Tibial nerve (tissue), 4 donors: Measurements from ENCODE around the gene SHC4.
"Not testable (repeated sequence)": the region's sequence is repeated elsewhere in the genome, so short reads cannot be mapped to it uniquely, and the experiment has no call there.

ENCODE experiments used
- EP300 ChIP-seq, 2 donors: sonication (generic); formaldehyde crosslinking; IDR thresholded peaks; one replicate each; pipeline ENCODE4 v1.6.1; 2017; ENCODE audit warnings: antibody characterized with exemption in 2 of 2, mild to moderate bottlenecking in 1 of 2
- TF ChIP-seq, protein P1 (sequence below), 5 experiments: fragments of 200-600 bp in 3 of 5; fragments of 450-650 bp in 2 of 5; sonication (generic) in 3 of 5; IDR thresholded peaks; one replicate each; pipeline ENCODE4 v1.5.1; 2016 to 2019; ENCODE audit warnings: antibody characterized with exemption in 5 of 5, mild to moderate bottlenecking in 3 of 5, moderate library complexity in 2 of 5

DNA sequence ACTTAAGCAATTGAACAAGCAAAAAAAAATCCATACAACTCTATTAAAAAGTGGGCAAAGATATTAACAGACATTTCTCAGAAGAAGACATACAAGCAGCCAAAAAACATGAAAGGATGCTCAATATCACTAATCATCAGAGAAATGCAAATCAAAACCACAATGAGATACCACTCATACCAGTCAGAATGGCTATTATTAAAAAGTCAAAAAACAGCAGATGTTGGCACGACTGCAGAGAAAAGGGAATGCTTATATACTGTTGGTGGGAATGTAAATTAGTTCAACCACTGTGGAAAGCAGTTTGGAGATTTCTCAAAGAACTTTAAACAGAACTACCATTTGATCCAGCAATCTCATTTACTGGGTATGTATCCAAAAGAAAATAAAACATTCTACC lies 7.2 kb upstream of the SHC4 start:
- TF ChIP-seq, protein P1, sequence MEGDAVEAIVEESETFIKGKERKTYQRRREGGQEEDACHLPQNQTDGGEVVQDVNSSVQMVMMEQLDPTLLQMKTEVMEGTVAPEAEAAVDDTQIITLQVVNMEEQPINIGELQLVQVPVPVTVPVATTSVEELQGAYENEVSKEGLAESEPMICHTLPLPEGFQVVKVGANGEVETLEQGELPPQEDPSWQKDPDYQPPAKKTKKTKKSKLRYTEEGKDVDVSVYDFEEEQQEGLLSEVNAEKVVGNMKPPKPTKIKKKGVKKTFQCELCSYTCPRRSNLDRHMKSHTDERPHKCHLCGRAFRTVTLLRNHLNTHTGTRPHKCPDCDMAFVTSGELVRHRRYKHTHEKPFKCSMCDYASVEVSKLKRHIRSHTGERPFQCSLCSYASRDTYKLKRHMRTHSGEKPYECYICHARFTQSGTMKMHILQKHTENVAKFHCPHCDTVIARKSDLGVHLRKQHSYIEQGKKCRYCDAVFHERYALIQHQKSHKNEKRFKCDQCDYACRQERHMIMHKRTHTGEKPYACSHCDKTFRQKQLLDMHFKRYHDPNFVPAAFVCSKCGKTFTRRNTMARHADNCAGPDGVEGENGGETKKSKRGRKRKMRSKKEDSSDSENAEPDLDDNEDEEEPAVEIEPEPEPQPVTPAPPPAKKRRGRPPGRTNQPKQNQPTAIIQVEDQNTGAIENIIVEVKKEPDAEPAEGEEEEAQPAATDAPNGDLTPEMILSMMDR (IDR thresholded peaks at IDR 0.05), result not testable (repeated sequence)
- TF ChIP-seq EP300 (IDR thresholded peaks at IDR 0.05), result not testable (repeated sequence)
